NB4 (cell line): Measurements from ENCODE around the gene CDKL5.

Experiments used
- DNase-seq: peaks from one replicate; pipeline ENCODE4 v3.0.0; 2010; ENCODE audit warnings: low read depth
- H3K4me3 ChIP-seq: one replicate; pipeline ENCODE4 v1.5.1; 2011; ENCODE audit warnings: mild to moderate bottlenecking, low read depth, low read length, moderate library complexity
- MAX ChIP-seq: IDR thresholded peaks from 2 replicates; pipeline ENCODE4 v1.6.1; 2011; ENCODE audit warnings: low read depth, low read length
- MYC ChIP-seq: IDR thresholded peaks from 2 replicates; pipeline ENCODE4 v1.6.1; 2011; ENCODE audit warnings: low read depth, low read length
- POLR2A ChIP-seq: IDR thresholded peaks from 2 replicates; pipeline ENCODE4 v1.6.1; 2011; ENCODE audit warnings: mild to moderate bottlenecking; ENCODE audit not compliant: insufficient read length; ENCODE audit errors: extremely low read depth
- TF ChIP-seq, protein P1 (sequence below): IDR thresholded peaks from one replicate; pipeline ENCODE4 v1.5.1; 2012; ENCODE audit warnings: low read depth, low read length

Gene CDKL5

GRCh38 chrX:18696653-18697052, 271.2 kb downstream of the CDKL5 start:
- TF ChIP-seq, protein P1, sequence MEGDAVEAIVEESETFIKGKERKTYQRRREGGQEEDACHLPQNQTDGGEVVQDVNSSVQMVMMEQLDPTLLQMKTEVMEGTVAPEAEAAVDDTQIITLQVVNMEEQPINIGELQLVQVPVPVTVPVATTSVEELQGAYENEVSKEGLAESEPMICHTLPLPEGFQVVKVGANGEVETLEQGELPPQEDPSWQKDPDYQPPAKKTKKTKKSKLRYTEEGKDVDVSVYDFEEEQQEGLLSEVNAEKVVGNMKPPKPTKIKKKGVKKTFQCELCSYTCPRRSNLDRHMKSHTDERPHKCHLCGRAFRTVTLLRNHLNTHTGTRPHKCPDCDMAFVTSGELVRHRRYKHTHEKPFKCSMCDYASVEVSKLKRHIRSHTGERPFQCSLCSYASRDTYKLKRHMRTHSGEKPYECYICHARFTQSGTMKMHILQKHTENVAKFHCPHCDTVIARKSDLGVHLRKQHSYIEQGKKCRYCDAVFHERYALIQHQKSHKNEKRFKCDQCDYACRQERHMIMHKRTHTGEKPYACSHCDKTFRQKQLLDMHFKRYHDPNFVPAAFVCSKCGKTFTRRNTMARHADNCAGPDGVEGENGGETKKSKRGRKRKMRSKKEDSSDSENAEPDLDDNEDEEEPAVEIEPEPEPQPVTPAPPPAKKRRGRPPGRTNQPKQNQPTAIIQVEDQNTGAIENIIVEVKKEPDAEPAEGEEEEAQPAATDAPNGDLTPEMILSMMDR: no peak
- no peak for TF ChIP-seq POLR2A
- TF ChIP-seq MAX: no peak
- no peak for TF ChIP-seq MYC
- no peak overlapping the region for H3K4me3 ChIP-seq
- DNase-seq: no peak

DNA sequence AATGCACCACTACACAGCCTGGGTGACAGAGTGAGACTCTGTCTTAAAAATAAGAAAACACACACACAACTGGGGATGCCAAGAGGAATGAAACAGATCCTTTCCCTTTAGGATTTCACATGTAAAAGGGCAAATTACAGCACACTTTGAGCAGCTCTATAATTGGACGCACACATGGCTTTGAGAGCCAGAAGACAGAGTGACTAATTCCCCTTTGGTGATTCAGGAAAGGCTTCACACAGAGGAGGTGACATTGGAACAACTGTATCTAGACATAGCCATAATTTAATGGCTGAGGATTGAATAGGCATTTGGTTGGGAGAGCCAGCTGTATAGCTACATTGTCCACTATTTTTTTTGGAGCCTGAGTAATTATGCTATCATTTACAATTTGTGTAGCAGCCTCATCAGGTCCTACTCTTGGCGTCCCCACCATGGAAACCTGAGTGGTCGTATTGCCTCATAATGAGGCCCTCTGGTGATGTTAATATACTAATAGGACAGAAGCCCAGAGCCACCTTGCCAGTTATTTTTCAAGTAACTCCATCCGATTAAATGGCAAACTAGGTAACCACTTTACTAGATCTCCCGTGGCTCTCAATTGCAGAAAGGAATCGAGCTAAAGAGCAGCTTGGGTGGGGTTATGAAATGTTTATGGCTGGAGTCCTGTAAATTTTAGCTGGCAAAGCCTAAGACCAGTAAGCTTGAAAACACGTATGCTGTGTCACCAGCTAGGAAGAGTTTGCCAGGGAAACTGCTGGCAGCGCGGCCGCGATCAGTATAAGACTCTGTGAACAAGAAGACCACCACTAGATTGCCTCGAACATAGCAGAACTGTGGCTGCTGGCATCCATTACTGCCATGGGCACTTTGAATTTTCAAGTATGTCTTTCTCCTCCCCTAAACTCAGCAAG, 273.6 kb downstream of the CDKL5 start:
- H3K4me3 ChIP-seq: no peak overlapping the region
- no peak for TF ChIP-seq POLR2A
- TF ChIP-seq MAX: no peak
- TF ChIP-seq MYC: no peak
- TF ChIP-seq, protein P1: no peak
- DNase-seq: no peak

DNA sequence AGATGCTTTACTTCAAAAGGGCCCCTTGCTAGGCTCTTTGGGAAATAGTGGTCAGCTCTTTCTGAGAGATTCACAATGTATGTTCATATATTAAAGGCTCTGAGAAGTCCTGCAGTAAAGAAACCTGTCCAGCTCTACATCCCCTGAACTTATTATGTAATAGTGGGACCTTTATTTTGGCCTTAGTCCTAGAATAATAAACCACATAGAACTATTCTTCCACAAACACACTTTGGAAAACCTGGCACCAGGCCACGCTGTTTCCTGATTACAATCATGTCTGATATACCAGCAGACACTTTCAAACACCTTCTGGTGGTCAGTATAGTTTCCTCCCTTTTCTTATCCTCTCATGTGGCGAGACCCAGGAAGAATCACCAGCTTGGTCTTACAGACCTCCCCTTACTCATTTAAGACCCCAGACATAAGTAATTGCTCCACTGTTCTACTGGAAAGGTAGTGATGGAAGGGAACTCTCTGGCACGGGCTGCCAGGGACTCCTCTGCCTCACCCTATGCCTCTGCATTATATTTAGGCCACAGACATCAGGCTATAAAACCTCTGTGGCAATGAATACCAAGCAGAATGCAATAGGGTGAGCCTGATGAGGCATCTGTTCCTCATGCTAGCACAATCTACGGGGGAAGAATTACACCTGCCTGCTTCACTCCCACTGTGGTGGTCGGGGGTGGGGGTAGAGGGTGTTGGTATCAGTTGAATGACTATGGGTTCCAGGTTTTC, 276.4 kb downstream of the CDKL5 start:
- TF ChIP-seq, protein P1: no peak
- TF ChIP-seq MAX (no peak), MYC (no peak), POLR2A (no peak)
- DNase-seq: no peak
- no peak overlapping the region for H3K4me3 ChIP-seq

- H3K4me3 ChIP-seq: no peak overlapping the region
- DNase-seq: no peak
- TF ChIP-seq MAX (no peak), MYC (no peak), POLR2A (no peak)
- TF ChIP-seq, protein P1: no peak
These were observed 277.2 kb downstream of the CDKL5 start for GRCh38 chrX:18702362-18703195.
